ENCODE results near the gene SCAF4.

- TF ChIP-seq, protein P1, sequence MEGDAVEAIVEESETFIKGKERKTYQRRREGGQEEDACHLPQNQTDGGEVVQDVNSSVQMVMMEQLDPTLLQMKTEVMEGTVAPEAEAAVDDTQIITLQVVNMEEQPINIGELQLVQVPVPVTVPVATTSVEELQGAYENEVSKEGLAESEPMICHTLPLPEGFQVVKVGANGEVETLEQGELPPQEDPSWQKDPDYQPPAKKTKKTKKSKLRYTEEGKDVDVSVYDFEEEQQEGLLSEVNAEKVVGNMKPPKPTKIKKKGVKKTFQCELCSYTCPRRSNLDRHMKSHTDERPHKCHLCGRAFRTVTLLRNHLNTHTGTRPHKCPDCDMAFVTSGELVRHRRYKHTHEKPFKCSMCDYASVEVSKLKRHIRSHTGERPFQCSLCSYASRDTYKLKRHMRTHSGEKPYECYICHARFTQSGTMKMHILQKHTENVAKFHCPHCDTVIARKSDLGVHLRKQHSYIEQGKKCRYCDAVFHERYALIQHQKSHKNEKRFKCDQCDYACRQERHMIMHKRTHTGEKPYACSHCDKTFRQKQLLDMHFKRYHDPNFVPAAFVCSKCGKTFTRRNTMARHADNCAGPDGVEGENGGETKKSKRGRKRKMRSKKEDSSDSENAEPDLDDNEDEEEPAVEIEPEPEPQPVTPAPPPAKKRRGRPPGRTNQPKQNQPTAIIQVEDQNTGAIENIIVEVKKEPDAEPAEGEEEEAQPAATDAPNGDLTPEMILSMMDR (IDR thresholded peaks at IDR 0.05) = no peak
- TF ChIP-seq POLR2A (IDR thresholded peaks at IDR 0.05) = no peak
Measured at GRCh38 chr21:31675960-31676359, 56.0 kb downstream of the SCAF4 start.

All from right lobe of liver (tissue), 4 donors.